ENCODE data around the gene ZNF436. TPM values are rescaled to one million over a fixed set of nuclear protein-coding genes. Genes with fewer than 3 reads are reported as not detected.
A peak's percentile ranks its signal among the peaks of the same experiment; 100 is the strongest.
"Not testable (repeated sequence)": the region's sequence is repeated elsewhere in the genome, so short reads cannot be mapped to it uniquely, and the experiment has no call there.

Gene ZNF436
- total RNA-seq, 1 experiment from 2014 or later = 16.0 TPM

DNA sequence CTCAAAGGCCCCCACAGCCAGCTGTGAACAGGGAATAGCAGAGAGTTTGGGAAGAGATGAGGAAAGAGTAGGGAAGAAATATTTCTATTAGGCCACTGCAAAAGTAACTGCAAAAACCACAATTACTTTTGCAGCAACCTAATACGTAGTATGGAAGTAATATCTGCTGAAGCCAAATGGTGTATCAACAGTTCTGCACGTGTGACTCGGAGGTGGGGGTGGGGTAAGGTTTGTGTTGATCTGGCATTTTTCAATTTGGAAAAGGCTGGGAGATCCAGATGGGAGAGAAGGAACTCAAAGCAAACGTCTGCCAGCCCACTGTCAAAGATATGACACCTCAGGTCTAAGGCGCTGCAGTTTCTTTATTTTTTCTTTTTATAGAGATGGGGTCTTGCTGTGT is 11.1 kb upstream of the ZNF436 start:
- DNase-seq (ENCODE audit: low read depth, low spot score) (no peak), ATAC-seq (no peak)
- intact Hi-C loops (cut with micrococcal nuclease; ENCODE audit: unreplicated experiment) = no loop called here
- peak overlapping the region; percentile 29; the same call in 1 of the 2 replicates for H3K27ac ChIP-seq (ENCODE audit: low read length)
- H3K4me3 ChIP-seq (ENCODE audit: low read depth in 2 of 2, low read length in 2 of 2) = no peak overlapping the region
- no TSS peak for BruUV-seq (replicated peaks)
- in situ Hi-C loops (cut with HindIII; ENCODE audit: low pct_unique_long_range_greater_than_20kb, low sequenced_read_pairs) = no loop called here
- POLR2A ChIA-PET = no interaction called here
- no peaks in the 10 kb centered on the region for H3K36me3 ChIP-seq (ENCODE audit: control insufficient read depth, insufficient read depth, low read length)
- CTCF ChIA-PET = no interaction called here
- no peaks in the 10 kb centered on the region for H3K27me3 ChIP-seq (ENCODE audit: control insufficient read depth, insufficient read depth, low read length)
- peaks cover 15% of the 10 kb centered on the region for H3K4me1 ChIP-seq (ENCODE audit: control insufficient read depth, insufficient read depth, low read length)
- H3K9me3 ChIP-seq (ENCODE audit: control insufficient read depth, insufficient read depth, low read depth, low read length) = no peaks in the 10 kb centered on the region
- TF ChIP-seq, protein P1, sequence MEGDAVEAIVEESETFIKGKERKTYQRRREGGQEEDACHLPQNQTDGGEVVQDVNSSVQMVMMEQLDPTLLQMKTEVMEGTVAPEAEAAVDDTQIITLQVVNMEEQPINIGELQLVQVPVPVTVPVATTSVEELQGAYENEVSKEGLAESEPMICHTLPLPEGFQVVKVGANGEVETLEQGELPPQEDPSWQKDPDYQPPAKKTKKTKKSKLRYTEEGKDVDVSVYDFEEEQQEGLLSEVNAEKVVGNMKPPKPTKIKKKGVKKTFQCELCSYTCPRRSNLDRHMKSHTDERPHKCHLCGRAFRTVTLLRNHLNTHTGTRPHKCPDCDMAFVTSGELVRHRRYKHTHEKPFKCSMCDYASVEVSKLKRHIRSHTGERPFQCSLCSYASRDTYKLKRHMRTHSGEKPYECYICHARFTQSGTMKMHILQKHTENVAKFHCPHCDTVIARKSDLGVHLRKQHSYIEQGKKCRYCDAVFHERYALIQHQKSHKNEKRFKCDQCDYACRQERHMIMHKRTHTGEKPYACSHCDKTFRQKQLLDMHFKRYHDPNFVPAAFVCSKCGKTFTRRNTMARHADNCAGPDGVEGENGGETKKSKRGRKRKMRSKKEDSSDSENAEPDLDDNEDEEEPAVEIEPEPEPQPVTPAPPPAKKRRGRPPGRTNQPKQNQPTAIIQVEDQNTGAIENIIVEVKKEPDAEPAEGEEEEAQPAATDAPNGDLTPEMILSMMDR (IDR thresholded peaks at IDR 0.05) = no peak
- TF ChIP-seq POLR2AphosphoS5 (IDR thresholded peaks at IDR 0.05; ENCODE audit: low read depth, low read length) (no peak), TCF7L2 (IDR thresholded peaks at IDR 0.05; ENCODE audit: low read depth, low read length) (no peak), SIN3A (IDR thresholded peaks at IDR 0.05; ENCODE audit: borderline replicate concordance, insufficient read depth, low read depth, low read length) (no peak), REST (IDR thresholded peaks at IDR 0.05; ENCODE audit: insufficient read depth in 1 of 2, low read depth in 2 of 2, low read length in 1 of 2) (no peak)

GRCh38 chr1:23380236-23380635 is 10.6 kb upstream of the ZNF436 start:
- BruUV-seq (replicated peaks); POLR2A ChIA-PET; DNase-seq (ENCODE audit: low read depth, low spot score); ATAC-seq; intact Hi-C loops (cut with micrococcal nuclease; ENCODE audit: unreplicated experiment); H3K9me3 ChIP-seq (ENCODE audit: control insufficient read depth, insufficient read depth, low read depth, low read length); H3K27me3 ChIP-seq (ENCODE audit: control insufficient read depth, insufficient read depth, low read length); H3K36me3 ChIP-seq (ENCODE audit: control insufficient read depth, insufficient read depth, low read length); H3K4me3 ChIP-seq (ENCODE audit: low read depth in 2 of 2, low read length in 2 of 2); in situ Hi-C loops (cut with HindIII; ENCODE audit: low pct_unique_long_range_greater_than_20kb, low sequenced_read_pairs): not testable (repeated sequence)
- Histone ChIP-seq H3K4me1 (ENCODE audit: control insufficient read depth, insufficient read depth, low read length) (peaks cover 15% of the 10 kb centered on the region), H3K27ac (ENCODE audit: low read length) (peak overlapping the region; percentile 29; the same call in 1 of the 2 replicates)
- CTCF ChIA-PET = interaction anchor here (0.7 kb wide), 1 partner anchor 47 kb away, joined by 3 read pairs; no protein-coding TSS in a partner anchor

GRCh38 chr1:23376890-23377811 is 7.5 kb upstream of the ZNF436 start:
- intact Hi-C loops (cut with micrococcal nuclease; ENCODE audit: unreplicated experiment) (no loop called here), in situ Hi-C loops (cut with HindIII; ENCODE audit: low pct_unique_long_range_greater_than_20kb, low sequenced_read_pairs) (no loop called here)
- POLR2A ChIA-PET = no interaction called here
- Histone ChIP-seq H3K27me3 (ENCODE audit: control insufficient read depth, insufficient read depth, low read length) (no peaks in the 10 kb centered on the region), H3K36me3 (ENCODE audit: control insufficient read depth, insufficient read depth, low read length) (no peaks in the 10 kb centered on the region), H3K27ac (ENCODE audit: low read length) (peak overlapping the region; percentile 89), H3K4me3 (ENCODE audit: low read depth in 2 of 2, low read length in 2 of 2) (peak overlapping the region in 1 of 2 experiments; percentile 2; a peak in 1 of 4 replicates), H3K9me3 (ENCODE audit: control insufficient read depth, insufficient read depth, low read depth, low read length) (no peaks in the 10 kb centered on the region), H3K4me1 (ENCODE audit: control insufficient read depth, insufficient read depth, low read length) (peaks cover 26% of the 10 kb centered on the region)
- peak; percentile 94 for ATAC-seq
- DNase-seq (ENCODE audit: low read depth, low spot score) = peak; percentile 98
- CTCF ChIA-PET = interaction anchor here (0.6 kb wide), 1 partner anchor 26 kb away, joined by 10 read pairs; no protein-coding TSS in a partner anchor
- no TSS peak for BruUV-seq (replicated peaks)
- TF ChIP-seq, protein P1 (IDR thresholded peaks at IDR 0.05) = no peak
- TF ChIP-seq SIN3A (IDR thresholded peaks at IDR 0.05; ENCODE audit: borderline replicate concordance, insufficient read depth, low read depth, low read length) (no peak), TCF7L2 (IDR thresholded peaks at IDR 0.05; ENCODE audit: low read depth, low read length) (no peak), POLR2AphosphoS5 (IDR thresholded peaks at IDR 0.05; ENCODE audit: low read depth, low read length) (0 out of 2 replicates have a peak, but pooled peaks have one; percentile 66), REST (IDR thresholded peaks at IDR 0.05; ENCODE audit: insufficient read depth in 1 of 2, low read depth in 2 of 2, low read length in 1 of 2) (no peak)
